GM23248 (cell line): Measurements from ENCODE around the gene RTCB.

Source experiments
- EZH2 ChIP-seq: fragments of 200-600 bp; sonication (generic); IDR thresholded peaks from 2 replicates; pipeline ENCODE4 v1.6.1; 2018; ENCODE audit warnings: antibody characterized with exemption, mild to moderate bottlenecking; ENCODE audit not compliant: insufficient read depth, poor library complexity, severe bottlenecking
- EZH2phosphoT487 ChIP-seq: fragments of 200-600 bp; sonication (generic); IDR thresholded peaks from 2 replicates; pipeline ENCODE4 v1.6.1; 2018; ENCODE audit warnings: antibody characterized with exemption, moderate library complexity, mild to moderate bottlenecking, low read depth; ENCODE audit not compliant: insufficient read depth

- TF ChIP-seq EZH2 (no peak), EZH2phosphoT487 (no peak)
Measured at GRCh38 chr22:32417906-32418305, 5.9 kb upstream of the RTCB start.
